ENCODE data around the gene TRANK1. TPM values are rescaled to one million over a fixed set of nuclear protein-coding genes. Genes with fewer than 3 reads are reported as not detected.
"Not testable (repeated sequence)": the region's sequence is repeated elsewhere in the genome, so short reads cannot be mapped to it uniquely, and the experiment has no call there.

TRANK1 gene
- polyA plus RNA-seq, 1 donor, result 9.9 TPM

GRCh38 chr3:36957862-36958686 is 13.2 kb upstream of the TRANK1 start:
- no peak for DNase-seq

GRCh38 chr3:36957063-36957462 is 12.2 kb upstream of the TRANK1 start:
- no peak for DNase-seq

GRCh38 chr3:36956155-36956554 is 11.3 kb upstream of the TRANK1 start:
- no peak for DNase-seq

- no peak for DNase-seq
Measured at GRCh38 chr3:36954452-36955134, 9.7 kb upstream of the TRANK1 start.

- DNase-seq, result not testable (repeated sequence)
Measured at GRCh38 chr3:36947814-36948213, 3.0 kb upstream of the TRANK1 start.

- DNase-seq, result no peak
Measured at GRCh38 chr3:36945333-36945980, 603 bp upstream of the TRANK1 start.

- peak; percentile 68 for DNase-seq
Measured at GRCh38 chr3:36944012-36944640, 728 bp downstream of the TRANK1 start.

- no peak for DNase-seq
Measured at GRCh38 chr3:36943601-36944000, 1.3 kb downstream of the TRANK1 start.

GRCh38 chr3:36942638-36943248 is 2.1 kb downstream of the TRANK1 start:
- no peak for DNase-seq

- DNase-seq, result no peak
Measured at GRCh38 chr3:36941658-36942057, 3.2 kb downstream of the TRANK1 start.

- no peak for DNase-seq
Measured at GRCh38 chr3:36941162-36941561, 3.7 kb downstream of the TRANK1 start.

- DNase-seq, result no peak
Measured at GRCh38 chr3:36937492-36937891, 7.4 kb downstream of the TRANK1 start.

- no peak for DNase-seq
Measured at GRCh38 chr3:36933540-36934296, 11.1 kb downstream of the TRANK1 start.

GRCh38 chr3:36931424-36931823 is 13.4 kb downstream of the TRANK1 start:
- not testable (repeated sequence) for DNase-seq

GRCh38 chr3:36928220-36928619 is 16.6 kb downstream of the TRANK1 start:
- no peak for DNase-seq

GRCh38 chr3:36926292-36926897 is 18.5 kb downstream of the TRANK1 start:
- no peak for DNase-seq

GRCh38 chr3:36924744-36925521 is 19.9 kb downstream of the TRANK1 start:
- DNase-seq, result no peak

- DNase-seq, result no peak
Measured at GRCh38 chr3:36923981-36924743, 20.7 kb downstream of the TRANK1 start.

GRCh38 chr3:36923523-36923943 is 21.3 kb downstream of the TRANK1 start:
- no peak for DNase-seq

Measured in left kidney (tissue), 2 donors.